Natural killer cell treated with Interleukin-12 subunit alpha and Interleukin-12 subunit beta and Interleukin-15 and Interleukin-18, amount 100 ng/mL, for 72 hours (primary cell): ENCODE results near the gene PTTG1IP. TPM values are rescaled to one million over a fixed set of nuclear protein-coding genes. Genes with fewer than 3 reads are reported as not detected.
A peak's percentile ranks its signal among the peaks of the same experiment; 100 is the strongest.

ENCODE experiments used
- ATAC-seq, 2 donors: fragments of 150-1000 bp; cut with Tn5 transposase in 1 of 2; sonication (Bioruptor Pico), chemical (Tn5 transposase) in 1 of 2; 2 replicates each; pipeline ENCODE4 v1.10.0; 2021
- DNase-seq: peaks from one replicate; pipeline ENCODE4 v3.0.0; 2022; ENCODE audit warnings: low spot score
- H3K27ac Mint-ChIP-seq, 2 donors: 1 replicate in 1 of 2; 2 replicates in 1 of 2; pipeline ENCODE4 v1.8.0; 2022; ENCODE audit warnings: mixed read lengths in 2 of 2, mild to moderate bottlenecking in 1 of 2, moderate library complexity in 1 of 2
- H3K27me3 Mint-ChIP-seq, 2 donors: 1 replicate in 1 of 2; 2 replicates in 1 of 2; pipeline ENCODE4 v1.8.0; 2022; ENCODE audit warnings: mixed read lengths in 2 of 2
- H3K36me3 Mint-ChIP-seq: one replicate; pipeline ENCODE4 v1.8.0; 2022; ENCODE audit warnings: mixed read lengths
- H3K4me1 Mint-ChIP-seq, 2 donors: 1 replicate in 1 of 2; 2 replicates in 1 of 2; pipeline ENCODE4 v1.8.0; 2022; ENCODE audit warnings: low read depth in 2 of 2, mixed read lengths in 2 of 2, mild to moderate bottlenecking in 1 of 2
- H3K4me3 Mint-ChIP-seq: one replicate; pipeline ENCODE4 v1.8.0; 2022; ENCODE audit warnings: mixed read lengths
- H3K9me3 Mint-ChIP-seq: 2 replicates; pipeline ENCODE4 v1.8.0; 2022; ENCODE audit warnings: mixed read lengths
- total RNA-seq, 2 donors: library from RNA; stranded (reverse); gene quantifications; one replicate each; pipeline ENCODE4 v1.2.3, GENCODE V29; 2022

PTTG1IP gene
- total RNA-seq, 2 donors from 2014 or later: 69.4 to 81.7 TPM

- Mint-ChIP-seq H3K27me3 (no peaks in the 10 kb centered on the region), H3K27ac (no peak overlapping the region), H3K36me3 (no peaks in the 10 kb centered on the region), H3K9me3 (no peaks in the 10 kb centered on the region), H3K4me1 (peaks cover 10 to 12% of the 10 kb centered on the region in 2 donors), H3K4me3 (no peak overlapping the region)
- DNase-seq (no peak), ATAC-seq (no peak)
These were observed 22.4 kb upstream of the PTTG1IP start for GRCh38 chr21:44895859-44896258.

GRCh38 chr21:44894687-44895302 lies 21.3 kb upstream of the PTTG1IP start:
- H3K27ac Mint-ChIP-seq: peak overlapping the region in 1 of 2 donors; percentile 25
- no peaks in the 10 kb centered on the region for H3K36me3 Mint-ChIP-seq
- no peak overlapping the region for H3K4me3 Mint-ChIP-seq
- peaks cover 8 to 10% of the 10 kb centered on the region in 2 donors for H3K4me1 Mint-ChIP-seq
- ATAC-seq (no peak), DNase-seq (no peak)
- no peaks in the 10 kb centered on the region for H3K9me3 Mint-ChIP-seq
- no peaks in the 10 kb centered on the region for H3K27me3 Mint-ChIP-seq

GRCh38 chr21:44893948-44894656 lies 20.6 kb upstream of the PTTG1IP start:
- H3K36me3 Mint-ChIP-seq: no peaks in the 10 kb centered on the region
- ATAC-seq (no peak), DNase-seq (no peak)
- peak overlapping the region; percentile 11 to 16 for H3K27ac Mint-ChIP-seq
- peaks cover 8 to 10% of the 10 kb centered on the region in 2 donors for H3K4me1 Mint-ChIP-seq
- H3K27me3 Mint-ChIP-seq: no peaks in the 10 kb centered on the region
- H3K4me3 Mint-ChIP-seq: no peak overlapping the region
- H3K9me3 Mint-ChIP-seq: no peaks in the 10 kb centered on the region

GRCh38 chr21:44893278-44893556 lies 19.7 kb upstream of the PTTG1IP start:
- DNase-seq: no peak
- no peaks in the 10 kb centered on the region for H3K27me3 Mint-ChIP-seq
- peaks cover 7 to 8% of the 10 kb centered on the region in 2 donors for H3K4me1 Mint-ChIP-seq
- peak overlapping the region; percentile 11 to 16 for H3K27ac Mint-ChIP-seq
- ATAC-seq: no peak
- H3K36me3 Mint-ChIP-seq: no peaks in the 10 kb centered on the region
- H3K4me3 Mint-ChIP-seq: no peak overlapping the region
- H3K9me3 Mint-ChIP-seq: no peaks in the 10 kb centered on the region

- H3K36me3 Mint-ChIP-seq: no peaks in the 10 kb centered on the region
- no peak for DNase-seq
These were observed 19.2 kb upstream of the PTTG1IP start for GRCh38 chr21:44892536-44893277.

GRCh38 chr21:44892095-44892494 lies 18.6 kb upstream of the PTTG1IP start:
- Mint-ChIP-seq H3K27ac (peak overlapping the region in 1 of 2 donors; percentile 16), H3K27me3 (no peaks in the 10 kb centered on the region), H3K36me3 (no peaks in the 10 kb centered on the region), H3K9me3 (no peaks in the 10 kb centered on the region), H3K4me3 (no peak overlapping the region), H3K4me1 (peaks cover 6 to 11% of the 10 kb centered on the region in 2 donors)
- DNase-seq: no peak
- ATAC-seq: no peak

More at GRCh38 chr21:44892536-44893277, 19.2 kb upstream of the PTTG1IP start:
- no peaks in the 10 kb centered on the region for H3K27me3 Mint-ChIP-seq
- peak overlapping the region; percentile 11 to 16 for H3K27ac Mint-ChIP-seq
- ATAC-seq: peak; percentile 78 to 80
- peaks cover 6 to 8% of the 10 kb centered on the region in 2 donors for H3K4me1 Mint-ChIP-seq
- H3K4me3 Mint-ChIP-seq: no peak overlapping the region
- H3K9me3 Mint-ChIP-seq: no peaks in the 10 kb centered on the region

GRCh38 chr21:44891631-44892031 lies 18.1 kb upstream of the PTTG1IP start:
- Mint-ChIP-seq H3K4me3 (no peak overlapping the region), H3K9me3 (no peaks in the 10 kb centered on the region), H3K27ac (no peak overlapping the region), H3K27me3 (no peaks in the 10 kb centered on the region), H3K36me3 (no peaks in the 10 kb centered on the region), H3K4me1 (peaks cover 6 to 11% of the 10 kb centered on the region in 2 donors)
- ATAC-seq (no peak), DNase-seq (no peak)

- H3K36me3 Mint-ChIP-seq: no peaks in the 10 kb centered on the region
- H3K27me3 Mint-ChIP-seq: no peaks in the 10 kb centered on the region
- no peaks in the 10 kb centered on the region for H3K9me3 Mint-ChIP-seq
- no peak overlapping the region for H3K4me3 Mint-ChIP-seq
- no peak overlapping the region for H3K27ac Mint-ChIP-seq
- ATAC-seq: no peak
- peaks cover 6 to 11% of the 10 kb centered on the region in 2 donors for H3K4me1 Mint-ChIP-seq
- no peak for DNase-seq
These were observed 17.6 kb upstream of the PTTG1IP start for GRCh38 chr21:44890961-44891541.

- Mint-ChIP-seq H3K4me1 (peaks cover 6 to 8% of the 10 kb centered on the region in 2 donors), H3K27me3 (no peaks in the 10 kb centered on the region), H3K27ac (no peak overlapping the region), H3K4me3 (no peak overlapping the region), H3K9me3 (no peaks in the 10 kb centered on the region), H3K36me3 (no peaks in the 10 kb centered on the region)
- no peak for ATAC-seq
- DNase-seq: no peak
These were observed 16.9 kb upstream of the PTTG1IP start for GRCh38 chr21:44890338-44890931.

GRCh38 chr21:44889625-44890337 lies 16.3 kb upstream of the PTTG1IP start:
- no peak overlapping the region for H3K4me3 Mint-ChIP-seq
- no peak overlapping the region for H3K27ac Mint-ChIP-seq
- H3K27me3 Mint-ChIP-seq: no peaks in the 10 kb centered on the region
- H3K9me3 Mint-ChIP-seq: no peaks in the 10 kb centered on the region
- H3K4me1 Mint-ChIP-seq: peaks cover 6 to 8% of the 10 kb centered on the region in 2 donors
- no peaks in the 10 kb centered on the region for H3K36me3 Mint-ChIP-seq
- no peak for DNase-seq
- ATAC-seq: no peak

- Mint-ChIP-seq H3K27me3 (no peaks in the 10 kb centered on the region), H3K9me3 (no peaks in the 10 kb centered on the region), H3K27ac (no peak overlapping the region), H3K36me3 (no peaks in the 10 kb centered on the region), H3K4me1 (peaks cover 4 to 13% of the 10 kb centered on the region in 2 donors), H3K4me3 (no peak overlapping the region)
- no peak for ATAC-seq
- no peak for DNase-seq
These were observed 15.4 kb upstream of the PTTG1IP start for GRCh38 chr21:44888581-44889550.

GRCh38 chr21:44887807-44888580 lies 14.5 kb upstream of the PTTG1IP start:
- Mint-ChIP-seq H3K27ac (no peak overlapping the region), H3K36me3 (no peaks in the 10 kb centered on the region), H3K4me1 (peaks cover 0 to 9% of the 10 kb centered on the region in 2 donors), H3K4me3 (no peak overlapping the region), H3K9me3 (no peaks in the 10 kb centered on the region), H3K27me3 (no peaks in the 10 kb centered on the region)
- peak in 1 of 2 donors; percentile 8 for ATAC-seq
- DNase-seq: no peak
